Stimulated activated CD8-positive, alpha-beta memory T cell treated with anti-CD3 and anti-CD28 coated beads, Interleukin-15, amount 100 ng/mL, for 48 hours (primary cell): ENCODE data around the gene EMC6.

Experiments used
- DNase-seq, 2 donors: peaks; one replicate each; pipeline ENCODE4 v3.0.0-alpha.2; 2020; ENCODE audit warnings: low read depth in 2 of 2

Gene EMC6

DNA sequence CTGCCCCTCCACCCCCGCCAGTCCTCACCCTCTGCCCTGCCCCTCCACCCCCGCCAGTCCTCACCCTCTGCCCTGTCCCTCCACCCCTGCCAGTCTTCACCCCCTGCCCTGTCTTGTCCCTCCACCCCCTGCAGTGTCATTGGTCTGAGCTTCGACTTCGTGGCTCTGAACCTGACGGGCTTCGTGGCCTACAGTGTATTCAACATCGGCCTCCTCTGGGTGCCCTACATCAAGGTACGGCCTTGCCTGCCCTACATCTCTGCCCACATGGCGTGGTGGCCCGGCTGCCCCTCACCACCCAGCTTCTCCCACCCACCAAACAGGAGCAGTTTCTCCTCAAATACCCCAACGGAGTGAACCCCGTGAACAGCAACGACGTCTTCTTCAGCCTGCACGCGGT lies 12.3 kb upstream of the EMC6 start:
- DNase-seq = no peak

DNA sequence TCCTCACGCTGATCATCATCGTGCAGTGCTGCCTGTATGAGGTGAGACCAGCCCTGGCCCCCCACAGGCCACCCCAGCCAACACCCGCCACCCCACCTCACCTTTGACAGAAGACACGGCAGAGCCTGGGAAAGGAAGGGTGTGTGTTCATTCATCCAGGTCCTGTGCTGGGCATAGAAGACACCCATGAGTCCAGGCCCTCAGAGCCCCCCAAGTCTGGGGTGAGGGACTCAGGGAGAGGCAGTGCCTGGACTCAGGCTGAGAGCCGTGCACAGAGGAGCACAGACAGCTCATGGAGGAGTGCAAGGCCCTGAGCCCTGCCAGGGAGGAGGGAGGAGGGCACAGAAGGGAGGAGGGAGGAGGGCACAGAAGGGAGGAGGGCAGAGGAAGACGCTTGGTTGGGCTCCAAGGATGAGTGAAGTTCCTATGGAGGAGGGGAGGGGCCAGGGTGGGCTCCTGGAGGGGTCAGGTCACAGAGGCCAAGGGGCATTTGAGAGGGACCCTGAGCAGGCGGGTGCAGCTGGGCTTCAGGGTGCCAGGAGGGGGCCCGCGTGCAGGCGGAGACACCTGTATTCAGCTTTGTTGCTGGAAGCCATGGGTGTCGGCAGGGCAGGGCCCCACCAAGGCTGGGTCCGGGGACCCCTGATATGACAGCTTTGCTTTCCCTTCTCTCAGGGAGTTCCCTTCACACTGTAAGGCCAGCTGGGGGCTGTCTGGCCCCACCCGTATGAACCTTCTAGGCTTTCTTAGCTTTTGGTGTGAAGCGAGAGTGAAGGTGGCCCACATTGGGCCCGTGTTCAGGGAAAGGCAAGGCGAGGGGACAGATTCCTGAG lies 11.6 kb upstream of the EMC6 start:
- DNase-seq = no peak

DNA sequence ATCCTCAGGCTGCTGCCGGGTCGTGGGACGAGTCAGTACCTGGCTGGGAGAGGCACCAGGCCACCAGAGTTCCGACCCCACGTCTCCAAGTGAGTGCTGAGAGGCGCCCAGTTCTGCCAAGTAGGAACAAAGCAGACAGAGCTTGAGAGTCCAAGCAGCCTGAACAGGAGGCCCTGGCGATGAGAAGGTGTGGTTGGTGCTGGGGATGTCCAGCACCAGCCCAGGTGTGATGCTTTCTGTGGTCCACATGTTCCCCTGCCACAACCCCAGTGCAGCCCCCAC lies 11.1 kb upstream of the EMC6 start:
- DNase-seq = no peak

- no peak for DNase-seq
These were observed 10.5 kb upstream of the EMC6 start for GRCh38 chr17:3657874-3658783.

- no peak for DNase-seq
These were observed 9.7 kb upstream of the EMC6 start for GRCh38 chr17:3658784-3659449.

GRCh38 chr17:3659541-3660111 lies 9.0 kb upstream of the EMC6 start:
- DNase-seq = no peak

- no peak for DNase-seq
These were observed 8.2 kb upstream of the EMC6 start for GRCh38 chr17:3660311-3660891.

GRCh38 chr17:3663102-3664011 lies 5.3 kb upstream of the EMC6 start:
- no peak for DNase-seq

- no peak for DNase-seq
These were observed 2.8 kb upstream of the EMC6 start for GRCh38 chr17:3665834-3666233.

GRCh38 chr17:3666516-3666915 lies 2.1 kb upstream of the EMC6 start:
- no peak for DNase-seq

- no peak for DNase-seq
These were observed 990 bp upstream of the EMC6 start for GRCh38 chr17:3667366-3668278.

DNA sequence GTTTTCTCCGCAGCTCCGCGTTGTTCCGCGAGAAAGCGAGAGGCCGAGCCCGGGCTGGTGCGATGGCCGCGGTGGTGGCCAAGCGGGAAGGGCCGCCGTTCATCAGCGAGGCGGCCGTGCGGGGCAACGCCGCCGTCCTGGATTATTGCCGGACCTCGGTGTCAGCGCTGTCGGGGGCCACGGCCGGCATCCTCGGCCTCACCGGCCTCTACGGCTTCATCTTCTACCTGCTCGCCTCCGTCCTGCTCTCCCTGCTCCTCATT lies 404 bp downstream of the EMC6 start:
- no peak for DNase-seq

DNA sequence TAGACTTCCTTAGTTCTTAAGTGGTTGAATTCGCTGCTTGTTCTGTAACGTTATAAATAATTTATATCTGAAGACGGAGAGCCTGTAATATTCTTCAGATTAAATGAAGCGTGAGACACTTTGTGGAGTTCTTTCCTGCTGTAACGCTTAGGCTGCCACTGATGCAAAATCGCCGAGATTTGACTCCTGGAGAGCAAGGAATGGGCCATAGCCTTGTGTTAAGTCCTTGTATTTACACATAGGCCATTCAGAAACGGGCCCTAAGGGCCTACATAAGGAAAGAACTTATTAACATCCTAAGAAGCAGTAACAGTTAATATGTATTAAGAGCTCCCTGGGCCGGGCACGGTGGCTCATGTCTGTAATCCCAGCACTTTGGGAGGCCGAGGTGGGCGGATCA lies 936 bp downstream of the EMC6 start:
- no peak for DNase-seq

GRCh38 chr17:3672571-3672970 lies 4.0 kb downstream of the EMC6 start:
- no peak for DNase-seq

DNA sequence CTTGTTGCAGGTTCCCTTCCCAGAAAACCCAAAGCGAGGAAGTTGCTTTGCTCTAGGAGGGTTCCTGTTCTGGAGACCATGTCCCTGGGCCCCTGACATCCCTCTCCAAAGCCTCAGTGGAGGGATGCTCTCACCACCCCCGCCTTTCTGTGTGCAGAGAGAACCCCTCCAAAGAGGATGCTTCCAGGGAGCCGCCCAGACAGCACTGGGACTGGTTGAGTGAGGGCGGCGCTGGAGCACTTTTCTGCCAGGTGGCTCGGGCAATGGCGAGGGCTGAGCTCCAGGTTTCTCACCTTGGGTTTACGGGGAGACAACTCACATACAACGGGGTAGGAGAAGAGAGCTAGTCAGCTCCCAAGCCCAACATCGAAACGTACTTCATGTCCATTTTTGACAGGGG lies 7.3 kb downstream of the EMC6 start:
- DNase-seq = no peak

GRCh38 chr17:3678095-3678820 lies 9.6 kb downstream of the EMC6 start:
- no peak for DNase-seq

GRCh38 chr17:3678821-3679530 lies 10.4 kb downstream of the EMC6 start:
- DNase-seq = no peak

DNA sequence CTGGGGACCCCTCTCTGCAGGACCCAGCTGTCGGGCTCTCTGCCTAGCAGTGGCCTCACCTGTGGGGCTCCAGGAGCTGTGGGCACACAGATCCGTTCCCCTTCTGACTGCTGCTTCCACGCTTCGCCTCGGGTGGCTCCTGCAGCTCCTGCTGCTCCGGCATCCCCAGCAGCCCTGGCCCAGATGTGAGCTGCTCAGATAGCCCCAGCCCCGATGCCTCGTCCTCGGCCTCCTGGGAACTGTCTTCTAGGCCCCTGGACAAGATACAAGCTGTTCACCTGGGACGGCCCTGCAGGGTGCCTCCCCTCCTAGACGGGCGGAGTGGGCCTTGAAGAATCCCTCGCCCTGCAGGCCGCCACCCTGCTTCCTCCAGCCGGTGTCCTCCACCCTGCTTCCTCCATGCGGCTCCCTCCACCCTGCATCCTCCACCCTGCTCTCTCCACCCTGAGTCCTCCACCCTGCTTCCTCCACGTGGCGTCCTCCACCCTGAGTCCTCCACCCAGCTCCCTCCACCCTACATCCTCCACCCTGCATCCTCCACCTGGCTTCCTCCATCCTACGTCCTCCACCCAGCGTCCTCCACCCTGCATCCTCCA lies 11.0 kb downstream of the EMC6 start:
- no peak for DNase-seq
